ENCODE results near the gene TMEM200C.

The TMEM200C gene

DNA sequence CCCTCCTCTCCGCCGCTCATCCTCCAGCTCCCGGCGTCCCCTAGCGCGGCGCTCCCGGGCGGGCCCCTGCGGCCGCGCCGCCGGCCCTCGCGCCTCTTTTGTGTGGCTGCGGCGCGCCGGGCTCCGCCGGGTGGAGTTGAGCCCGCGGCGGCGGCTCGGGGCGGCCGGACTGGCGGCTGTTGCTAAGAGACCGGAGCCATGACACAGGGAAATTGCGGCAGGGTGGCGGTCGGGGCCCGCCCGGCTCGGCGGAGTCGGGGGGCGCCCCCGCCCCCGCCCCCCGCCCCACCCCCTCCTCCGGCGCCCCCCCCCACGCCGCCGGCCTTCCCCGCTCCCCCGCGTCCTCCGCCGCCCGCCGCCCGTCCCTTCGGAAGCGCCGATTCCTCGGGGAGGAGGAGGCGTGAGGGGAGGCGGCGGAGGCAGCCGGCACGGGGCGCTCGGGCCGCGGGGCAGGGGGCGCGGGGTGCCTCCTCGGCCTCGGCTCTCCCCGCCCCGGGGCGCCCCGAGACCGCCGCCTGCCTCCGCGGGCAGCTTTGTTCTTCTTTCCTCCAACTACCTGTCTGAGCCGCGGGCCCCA, at the start of gene TMEM200C:
Gene TMEM200C, minus strand, starts transcription at position 224 of the 577 bp plus-strand sequence. CDS start 3,459 bp downstream, outside the sequence.
- H3K4me3 ChIP-seq (ENCODE audit: low read depth, low read length) = peak within 1 kb of the TSS; percentile 74

- no peak overlapping the region for H3K4me3 ChIP-seq (ENCODE audit: low read depth, low read length)
Observed at GRCh38 chr18:5944448-5944847, 49.1 kb upstream of the TMEM200C start.

DNA sequence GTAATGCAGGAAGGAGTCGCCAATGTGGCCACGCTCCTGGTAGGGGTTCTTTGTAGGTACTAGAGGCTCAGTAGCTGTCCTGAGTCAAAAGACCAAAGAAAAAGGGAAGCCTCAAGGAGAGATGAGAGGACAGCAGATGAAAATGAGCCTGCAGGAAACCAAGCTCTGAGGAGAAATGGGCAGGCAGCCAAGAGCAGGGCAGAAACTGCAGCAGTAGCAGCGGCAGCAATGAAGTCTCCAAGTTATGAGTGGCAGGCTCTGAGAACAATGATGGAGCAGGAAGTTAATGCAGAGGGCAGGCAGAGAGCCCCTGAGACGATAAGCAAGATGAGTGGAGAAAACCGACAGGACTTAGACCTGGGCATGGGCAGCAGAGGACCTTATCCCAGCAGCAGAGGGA, 48.2 kb upstream of the TMEM200C start:
- H3K4me3 ChIP-seq (ENCODE audit: low read depth, low read length) = no peak overlapping the region

- H3K4me3 ChIP-seq (ENCODE audit: low read depth, low read length) = no peak overlapping the region
Observed at GRCh38 chr18:5942591-5942990, 47.3 kb upstream of the TMEM200C start.

DNA sequence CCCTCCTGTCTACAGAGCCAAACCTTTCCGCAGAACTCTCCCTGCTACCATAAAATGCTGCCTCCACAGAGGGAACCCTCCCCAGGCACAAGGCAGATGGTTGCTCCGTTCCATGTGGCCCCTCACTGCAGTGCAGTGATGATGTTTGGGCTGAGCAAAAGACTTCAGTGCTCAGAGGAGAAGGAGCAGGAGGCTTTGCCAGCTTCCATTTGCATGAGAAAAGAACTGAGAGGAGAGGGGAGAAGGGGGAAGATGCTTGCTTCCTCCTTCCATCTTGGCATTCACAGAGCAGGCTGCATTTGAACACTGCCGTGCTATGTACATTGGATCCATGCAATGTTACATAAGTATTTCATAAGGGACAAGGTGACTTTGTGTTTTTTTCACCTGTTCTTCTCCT, 46.6 kb upstream of the TMEM200C start:
- H3K4me3 ChIP-seq (ENCODE audit: low read depth, low read length) = no peak overlapping the region

DNA sequence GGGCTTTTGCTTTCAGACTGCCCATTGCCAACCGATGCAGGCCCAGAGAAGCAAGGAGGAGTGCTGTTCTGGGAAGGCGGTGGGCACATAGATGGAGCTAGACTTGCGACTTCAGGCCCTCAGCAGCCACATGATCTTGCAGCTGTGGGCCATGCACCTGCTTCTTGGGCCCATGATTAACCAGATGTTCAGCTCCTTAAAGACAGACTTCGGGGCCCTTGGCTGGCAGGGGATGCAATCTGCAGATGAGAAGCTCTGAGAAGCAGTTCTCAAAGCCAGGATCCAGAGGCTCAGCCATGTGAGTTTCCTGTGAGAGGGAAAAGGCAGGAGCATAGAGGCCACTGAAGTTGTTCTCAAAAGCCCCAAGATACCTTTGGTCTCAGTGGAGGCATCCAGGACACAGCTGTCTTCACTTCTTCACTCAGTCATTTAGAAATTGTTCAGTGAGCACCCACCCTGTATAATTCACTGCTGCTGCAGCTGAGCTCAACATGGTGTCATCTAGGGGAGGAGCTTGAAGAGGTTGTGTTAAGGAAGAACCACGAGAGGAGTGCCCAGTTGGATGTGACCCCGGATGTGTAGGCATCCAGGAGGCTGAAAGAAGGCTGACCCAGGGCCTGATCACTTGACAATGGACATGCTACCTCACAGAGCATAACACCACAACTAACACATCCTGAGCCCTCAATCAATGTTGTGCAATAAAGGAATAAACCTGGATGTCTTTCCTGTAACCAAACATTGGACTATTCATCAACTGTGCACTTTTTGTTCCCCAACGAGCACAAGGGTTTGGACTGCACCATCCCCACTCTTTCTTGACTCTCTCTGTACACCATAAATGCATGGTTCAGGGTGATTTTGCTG, 44.7 kb upstream of the TMEM200C start:
- no peak overlapping the region for H3K4me3 ChIP-seq (ENCODE audit: low read depth, low read length)

GRCh38 chr18:5937795-5938194, 42.5 kb upstream of the TMEM200C start:
- H3K4me3 ChIP-seq (ENCODE audit: low read depth, low read length) = no peak overlapping the region

GRCh38 chr18:5937121-5937520, 41.8 kb upstream of the TMEM200C start:
- no peak overlapping the region for H3K4me3 ChIP-seq (ENCODE audit: low read depth, low read length)

- H3K4me3 ChIP-seq (ENCODE audit: low read depth, low read length) = no peak overlapping the region
Observed at GRCh38 chr18:5930789-5931188, 35.5 kb upstream of the TMEM200C start.

DNA sequence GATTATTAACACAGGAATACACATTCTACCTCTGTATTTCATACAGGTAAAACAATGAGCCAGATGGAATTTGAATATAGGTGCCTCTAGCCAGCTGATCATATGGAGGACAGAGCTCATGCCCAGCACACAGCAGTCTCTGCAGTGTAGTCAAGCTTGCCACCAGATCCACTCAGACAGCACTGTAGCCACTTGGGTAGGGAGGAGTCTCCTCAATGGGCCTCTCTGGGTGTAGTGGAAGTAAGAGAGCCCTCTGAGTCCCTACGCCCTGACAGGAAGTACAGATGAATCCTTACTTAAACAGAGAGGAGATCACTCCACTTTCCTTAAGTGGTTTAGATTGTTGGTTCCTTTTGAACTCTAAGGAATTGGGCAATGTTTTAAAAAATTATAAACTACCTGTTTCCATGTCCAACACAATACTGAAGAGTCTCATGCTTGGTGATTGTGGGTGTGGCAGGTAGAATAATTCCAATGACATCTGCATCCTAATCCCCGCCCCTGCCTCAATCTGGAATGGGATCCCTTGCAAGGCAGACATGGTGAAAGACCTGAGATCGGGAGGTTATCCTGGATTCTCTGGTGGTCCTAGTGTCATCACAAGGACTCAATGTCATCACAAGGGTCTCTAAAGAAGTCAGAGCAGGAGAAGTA, 23.0 kb upstream of the TMEM200C start:
- no peak overlapping the region for H3K4me3 ChIP-seq (ENCODE audit: low read depth, low read length)

GRCh38 chr18:5914951-5915350, 19.6 kb upstream of the TMEM200C start:
- no peak overlapping the region for H3K4me3 ChIP-seq (ENCODE audit: low read depth, low read length)

DNA sequence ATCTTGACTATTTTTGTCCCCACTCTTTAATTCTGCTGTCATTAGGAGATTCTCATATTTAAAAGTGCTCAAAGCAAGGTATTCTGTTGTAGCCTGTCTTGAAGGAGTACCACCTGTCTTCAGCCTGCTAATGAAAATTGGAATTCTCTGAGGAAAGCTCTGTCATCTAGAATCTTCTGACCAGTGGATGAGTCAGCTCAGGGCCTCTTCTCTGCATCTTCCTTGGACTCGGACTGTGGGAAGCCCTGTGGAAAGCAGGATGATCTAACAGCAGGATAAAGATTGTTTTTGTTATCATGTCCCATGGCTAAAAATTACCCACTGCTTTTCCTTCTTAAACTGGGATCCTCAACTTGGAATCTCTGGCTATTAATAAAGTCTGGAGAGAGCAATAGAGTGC, 18.7 kb upstream of the TMEM200C start:
- H3K4me3 ChIP-seq (ENCODE audit: low read depth, low read length) = no peak overlapping the region

GRCh38 chr18:5912566-5912965, 17.2 kb upstream of the TMEM200C start:
- H3K4me3 ChIP-seq (ENCODE audit: low read depth, low read length) = no peak overlapping the region

DNA sequence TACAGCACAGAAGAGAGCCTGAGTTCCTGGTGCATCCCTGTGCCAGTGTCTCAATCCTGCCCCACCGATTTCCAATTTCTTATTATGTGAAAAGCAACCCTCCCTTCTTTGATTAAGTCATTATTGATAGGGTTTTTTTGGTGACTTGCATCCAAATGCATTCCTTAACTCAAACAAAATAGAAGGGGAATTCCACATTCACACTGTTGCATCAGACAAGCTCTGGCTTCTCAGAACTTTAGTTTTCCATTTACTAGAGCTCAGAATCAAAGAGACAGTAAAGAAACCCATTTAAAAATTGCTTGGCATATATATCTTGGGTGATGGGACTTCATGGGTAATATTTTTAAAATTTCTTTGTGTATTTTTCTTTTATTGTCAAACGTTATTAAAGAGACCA, 13.8 kb upstream of the TMEM200C start:
- H3K4me3 ChIP-seq (ENCODE audit: low read depth, low read length) = no peak overlapping the region

- H3K4me3 ChIP-seq (ENCODE audit: low read depth, low read length) = no peak overlapping the region
Observed at GRCh38 chr18:5903386-5903785, 8.1 kb upstream of the TMEM200C start.

DNA sequence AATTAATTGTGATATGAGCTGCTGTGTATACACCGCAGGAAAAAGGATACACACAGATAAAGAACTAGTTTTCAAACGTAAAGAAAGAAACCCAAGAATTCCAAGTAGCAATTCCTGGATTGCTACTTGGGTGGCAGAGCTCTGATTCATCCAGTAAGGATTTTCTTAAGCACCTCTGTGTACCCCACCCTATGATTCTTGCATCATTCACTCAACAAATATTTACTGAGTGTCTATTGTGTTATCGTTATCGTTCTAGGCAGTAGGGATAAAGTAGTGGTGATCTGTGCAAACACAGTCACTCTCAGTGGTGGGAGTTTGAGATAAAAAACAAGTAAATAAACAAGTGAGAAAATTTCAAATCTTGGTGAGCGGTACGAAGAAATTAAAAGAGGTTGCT, 4.9 kb upstream of the TMEM200C start:
- no peak overlapping the region for H3K4me3 ChIP-seq (ENCODE audit: low read depth, low read length)

- H3K4me3 ChIP-seq (ENCODE audit: low read depth, low read length) = no peak overlapping the region
Observed at GRCh38 chr18:5899835-5900234, 4.5 kb upstream of the TMEM200C start.

DNA sequence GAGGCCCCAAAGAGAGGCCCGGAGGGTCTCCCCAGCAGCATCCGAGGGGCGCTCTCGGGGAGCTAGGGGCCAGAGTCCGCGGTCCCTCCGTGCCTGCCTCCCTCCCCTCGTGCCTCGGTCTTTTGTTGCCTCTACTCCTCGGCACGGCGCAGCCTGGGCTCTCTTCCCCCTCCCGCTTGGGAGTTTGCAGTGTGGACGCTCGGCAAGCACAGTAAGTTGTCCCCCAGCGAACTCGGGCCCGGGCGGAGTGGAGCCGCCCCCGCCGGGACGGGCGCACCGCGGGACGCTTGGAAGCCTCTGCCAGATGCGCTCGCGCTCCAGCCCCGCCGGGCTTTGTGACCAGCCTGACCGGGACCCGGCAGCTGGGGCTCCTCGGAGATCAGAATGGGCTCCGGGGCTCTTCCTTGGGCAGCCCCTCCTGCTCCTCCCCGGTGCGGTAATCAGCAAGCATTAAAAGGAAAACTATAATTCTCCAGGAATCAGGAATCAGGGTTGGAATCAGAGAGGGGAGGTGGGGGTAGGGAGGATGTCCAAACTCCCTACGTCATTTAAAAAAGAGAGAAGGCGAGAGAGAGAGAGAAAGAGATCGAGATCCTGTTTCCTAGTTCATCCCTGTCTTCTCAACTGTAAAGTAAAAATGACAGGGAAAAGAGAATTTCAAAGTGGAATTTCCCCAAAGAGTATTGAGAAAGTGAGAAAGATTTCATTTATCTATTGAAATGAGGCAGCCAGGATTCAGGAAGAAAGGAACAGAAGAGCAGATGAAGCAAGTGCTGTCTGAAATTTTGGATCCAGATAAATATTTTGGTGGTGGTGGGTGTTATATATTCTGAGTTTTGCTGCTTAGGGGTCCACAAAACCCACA, 786 bp upstream of the TMEM200C start:
- peak overlapping the region; percentile 70 for H3K4me3 ChIP-seq (ENCODE audit: low read depth, low read length)

DNA sequence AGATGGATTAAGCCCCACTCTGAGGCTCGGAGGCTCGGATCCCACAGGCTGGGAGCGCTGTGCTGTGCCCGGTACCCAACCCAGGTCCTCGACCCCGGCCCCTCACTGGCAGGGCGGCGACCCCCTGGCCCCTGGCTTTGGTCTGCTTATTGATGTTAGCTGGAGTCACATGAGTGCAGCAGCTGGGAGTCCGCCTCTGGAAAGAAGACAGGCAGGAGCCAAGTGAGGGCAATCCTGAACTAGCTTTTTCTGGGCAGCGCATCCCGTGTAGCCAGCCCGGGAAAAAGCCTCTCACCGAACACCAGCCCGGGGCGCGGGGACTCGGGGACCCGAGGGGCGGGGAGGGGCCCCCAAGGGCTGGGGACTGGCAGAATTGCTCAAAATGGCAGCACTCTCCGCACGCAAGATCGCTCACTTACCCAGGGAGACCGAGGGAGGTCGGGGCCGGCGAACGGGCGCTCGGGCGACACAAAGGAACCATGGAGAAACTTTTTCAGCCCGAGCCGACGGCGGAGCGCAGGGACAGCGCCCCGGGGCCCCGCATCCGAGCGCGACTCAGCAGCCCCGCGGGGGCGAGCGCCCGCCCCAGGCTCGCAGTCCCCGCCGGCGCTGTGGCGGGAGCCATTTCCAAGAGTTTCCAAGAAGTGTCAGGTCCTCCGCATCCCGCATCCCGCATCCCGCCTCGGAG, 567 bp downstream of the TMEM200C start:
- H3K4me3 ChIP-seq (ENCODE audit: low read depth, low read length) = peak overlapping the region; percentile 74

- peak overlapping the region; percentile 74 for H3K4me3 ChIP-seq (ENCODE audit: low read depth, low read length)
Observed at GRCh38 chr18:5893956-5894610, 1.2 kb downstream of the TMEM200C start.
